NCI-H524 (cell line): ENCODE data around the gene ZNF324B.
A peak's percentile ranks its signal among the peaks of the same experiment; 100 is the strongest.
"Not testable (repeated sequence)": the region's sequence is repeated elsewhere in the genome, so short reads cannot be mapped to it uniquely, and the experiment has no call there.

ENCODE experiments used
- DNase-seq, 2 experiments: peaks; one replicate each; lab custom pipeline; 2025; lab: John Stamatoyannopoulos, UW

The ZNF324B gene

DNA sequence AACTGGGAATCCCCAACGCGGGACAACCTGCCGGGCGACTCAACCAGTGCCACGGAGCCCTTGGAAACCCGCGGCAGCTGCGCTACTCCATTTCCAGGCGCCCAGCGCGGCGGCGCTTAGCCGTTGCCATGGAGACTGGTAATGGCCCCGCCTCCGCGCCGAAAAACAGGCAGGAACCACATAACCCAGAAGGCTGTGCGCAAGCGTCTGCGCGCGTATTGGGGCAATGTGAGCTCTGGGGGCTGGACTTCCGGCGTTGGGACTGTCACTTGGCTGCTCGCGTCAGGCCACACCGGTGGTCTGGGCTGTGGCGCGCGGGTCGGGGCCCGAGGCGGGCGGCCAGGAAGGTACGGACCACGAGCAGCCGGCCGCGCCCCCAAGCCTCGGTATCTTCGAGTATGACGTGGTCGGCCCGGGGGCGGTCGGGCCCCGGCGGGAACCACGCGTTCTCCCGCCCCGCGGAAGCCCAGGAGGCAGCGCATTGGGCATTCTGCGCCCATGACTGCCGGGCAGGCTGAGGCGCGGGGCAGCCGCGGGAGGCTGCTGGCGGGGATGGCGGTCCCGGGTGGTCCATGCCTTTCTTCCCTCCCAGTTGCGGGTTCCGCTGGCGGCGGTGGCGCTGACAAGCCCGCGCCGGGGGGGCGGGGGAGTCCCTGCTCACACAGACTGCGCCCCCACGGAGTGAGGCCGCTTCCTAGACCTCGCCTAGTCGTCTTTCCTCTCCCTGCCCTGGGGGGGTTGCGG lies at the start of gene ZNF324B:
TSS of gene ZNF324B (plus strand) at position 265 of the 744 bp plus-strand sequence. CDS start 2,080 bp downstream, outside the sequence.
- DNase-seq, result peak; percentile 98 to 99

DNA sequence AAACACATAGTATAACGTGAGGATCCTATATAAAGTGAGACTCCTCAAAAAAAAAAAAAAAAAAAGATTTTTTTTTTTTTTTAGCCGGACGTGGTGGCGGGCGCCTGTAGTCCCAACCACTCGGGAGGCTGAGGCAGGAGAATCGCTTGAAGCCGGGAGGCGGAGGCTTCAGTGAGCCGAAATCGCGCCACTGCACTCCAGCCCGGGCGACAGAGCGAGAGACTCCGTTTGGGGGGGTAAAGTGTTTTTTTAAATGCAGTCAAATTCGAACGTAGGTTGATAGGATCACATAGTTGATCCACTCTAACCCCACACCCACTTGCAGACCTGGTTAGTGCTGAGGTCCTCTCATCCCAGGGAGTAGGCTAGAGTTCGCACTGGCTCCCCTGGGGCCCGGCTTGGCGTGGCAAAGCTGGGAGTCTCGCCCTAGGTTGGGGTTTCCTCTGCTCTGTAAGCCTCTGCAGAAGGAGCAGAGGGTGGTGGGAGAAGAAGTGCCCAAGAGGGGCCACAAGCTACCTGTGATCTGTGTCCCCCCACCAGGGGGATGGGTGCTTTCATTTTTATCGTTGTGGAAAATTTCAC lies 49.5 kb upstream of the ZNF324B start:
- DNase-seq, result no peak

DNA sequence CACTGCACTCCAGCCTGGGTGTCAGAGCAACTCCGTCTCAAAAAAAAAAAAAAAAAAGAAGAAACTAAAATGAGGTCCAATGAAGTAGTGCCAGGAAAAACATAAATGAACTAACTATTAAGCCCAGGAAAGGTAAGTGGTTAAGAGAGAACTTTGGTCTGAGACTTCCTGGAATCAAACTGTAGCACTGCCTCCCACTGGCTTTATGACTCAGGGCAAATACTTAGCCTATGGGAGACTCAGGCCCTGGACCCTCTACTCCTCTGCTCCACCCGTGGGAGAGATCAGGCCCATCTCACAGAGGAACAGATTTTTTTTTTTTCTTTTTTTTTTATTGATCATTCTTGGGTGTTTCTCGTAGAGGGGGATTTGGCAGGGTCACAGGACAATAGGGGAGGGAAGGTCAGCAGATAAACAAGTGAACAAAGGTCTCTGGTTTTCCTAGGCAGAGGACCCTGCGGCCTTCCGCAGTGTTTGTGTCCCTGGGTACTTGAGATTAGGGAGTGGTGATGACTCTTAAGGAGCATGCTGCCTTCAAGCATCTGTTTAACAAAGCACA lies 47.4 kb upstream of the ZNF324B start:
- DNase-seq, result peak in 1 of 2 experiments; percentile 68

DNA sequence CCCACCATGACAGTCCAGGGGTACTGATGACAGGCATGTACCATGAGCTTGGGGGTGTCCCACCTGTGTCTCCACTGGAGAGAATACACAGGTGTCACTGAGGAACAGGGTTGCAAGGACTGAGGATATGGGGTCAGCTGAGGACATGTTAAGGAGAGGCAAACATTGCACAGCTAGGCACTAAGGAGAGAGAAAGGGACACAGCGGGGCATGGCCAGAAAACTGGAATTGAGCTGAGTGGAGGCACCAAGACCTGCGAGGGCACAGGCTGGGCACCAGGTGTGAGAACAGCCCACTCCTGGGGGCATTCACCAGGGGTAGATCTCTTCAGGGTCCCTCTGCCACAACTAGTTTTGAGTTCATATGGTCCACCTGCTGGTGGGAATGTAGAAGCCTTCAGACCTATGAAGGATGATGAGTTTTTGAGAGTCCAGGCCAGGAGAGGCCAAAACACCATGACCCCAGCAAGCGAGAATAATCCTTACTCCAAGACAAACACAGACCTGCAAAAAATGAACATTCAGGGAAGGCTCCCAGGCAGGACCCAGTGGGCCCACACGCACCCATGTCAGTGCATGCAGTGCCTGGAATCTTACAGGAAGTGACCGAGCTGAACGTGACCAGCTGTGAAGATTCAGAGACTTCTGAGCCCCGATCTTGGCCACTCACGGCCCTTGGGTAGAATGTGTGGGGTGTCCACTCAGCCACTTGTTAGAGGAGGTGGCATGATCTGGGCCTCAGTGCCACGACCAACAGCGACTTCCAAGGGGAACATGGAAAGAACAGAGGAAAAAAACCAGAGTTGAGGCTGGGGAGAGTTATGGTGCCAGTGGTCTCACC lies 44.4 kb upstream of the ZNF324B start:
- no peak for DNase-seq

GRCh38 chr19:58407658-58408151 lies 43.7 kb upstream of the ZNF324B start:
- DNase-seq, result no peak

DNA sequence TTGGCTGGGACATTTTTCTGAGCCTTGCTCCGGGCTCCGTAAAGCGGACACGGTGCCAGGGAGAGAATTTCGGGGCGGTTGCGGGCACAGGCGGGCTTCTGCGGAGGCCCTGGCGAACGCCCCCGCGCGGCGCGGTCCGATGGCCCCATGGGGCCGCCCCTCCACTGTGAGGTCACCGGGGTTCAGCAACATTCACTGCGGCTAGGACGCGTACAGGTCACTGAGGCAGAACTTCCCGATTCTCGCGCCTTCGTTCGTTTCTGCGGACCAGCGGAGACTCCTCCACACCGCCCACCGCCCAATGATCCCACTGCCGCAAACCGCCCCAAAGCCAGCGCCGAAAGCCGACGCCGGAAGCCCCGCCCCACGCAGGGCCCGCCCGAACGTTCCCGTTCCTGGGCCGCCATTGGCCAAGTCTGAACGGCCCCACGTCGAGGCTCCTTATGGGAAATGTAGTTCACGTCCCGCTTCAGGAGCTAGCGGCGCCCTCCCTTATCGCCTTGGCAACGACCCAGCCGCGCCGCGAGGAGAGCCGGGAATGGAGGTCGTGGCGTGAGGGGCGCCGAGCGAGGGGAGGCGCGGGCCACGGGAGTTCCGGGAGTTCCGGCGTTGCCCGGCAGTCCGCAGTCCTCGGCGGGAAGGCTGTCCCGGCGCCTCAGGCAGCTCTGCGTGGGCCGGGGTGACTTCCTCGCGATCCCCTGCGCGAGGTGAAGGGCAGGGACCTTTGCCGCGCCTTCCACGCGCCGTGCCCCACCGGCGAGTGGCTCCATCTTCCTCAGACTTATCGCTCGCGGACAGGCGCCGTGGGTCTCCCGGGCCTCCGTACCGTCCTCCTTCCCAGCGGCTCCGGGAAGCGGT lies 43.0 kb upstream of the ZNF324B start, which contains the start of gene ZNF584:
TSS of gene ZNF584 (plus strand) at position 498 of the 858 bp plus-strand sequence. CDS start 499 bp downstream, outside the sequence.
- peak; percentile 93 to 98 for DNase-seq

DNA sequence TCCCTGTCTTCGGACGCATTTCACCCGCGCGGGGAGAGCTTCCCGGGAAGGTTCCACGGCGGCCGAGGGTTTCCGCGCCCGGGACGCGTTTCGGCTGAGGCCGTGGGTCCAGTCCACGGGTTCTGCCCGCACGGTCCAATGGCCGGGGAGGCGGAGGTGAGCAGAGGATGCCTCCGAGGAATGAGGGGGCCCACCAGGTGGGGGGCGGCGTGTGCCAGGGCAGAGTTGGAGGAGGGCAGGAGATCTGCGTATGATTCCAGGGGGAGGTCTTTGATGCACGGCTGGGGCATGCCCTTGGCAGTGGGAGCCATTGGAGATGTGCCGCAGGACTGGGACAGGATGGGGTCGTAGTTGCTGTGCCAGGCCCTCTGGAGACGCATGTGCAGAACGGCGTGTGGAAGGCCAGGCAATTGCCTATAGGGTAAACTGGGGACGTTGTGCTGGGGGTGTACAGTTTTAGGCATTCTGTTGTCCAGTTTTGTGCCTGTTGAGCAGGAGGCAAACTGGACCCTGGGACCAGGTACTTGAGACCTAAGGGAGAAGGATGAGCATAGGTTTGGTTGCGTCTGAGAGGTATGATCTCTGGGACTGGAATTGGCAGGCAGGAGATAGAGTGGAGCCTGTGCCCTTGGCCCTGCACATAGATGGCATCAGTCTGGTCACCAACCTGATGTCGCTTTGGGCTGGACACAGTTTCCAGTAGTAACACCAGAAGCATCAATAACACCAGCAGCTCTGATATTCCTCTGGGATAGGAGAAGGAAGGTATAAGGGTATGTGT lies 42.2 kb upstream of the ZNF324B start:
- peak; percentile 34 to 69 for DNase-seq

- DNase-seq, result no peak
These were observed 34.8 kb upstream of the ZNF324B start for GRCh38 chr19:58416604-58417003.

DNA sequence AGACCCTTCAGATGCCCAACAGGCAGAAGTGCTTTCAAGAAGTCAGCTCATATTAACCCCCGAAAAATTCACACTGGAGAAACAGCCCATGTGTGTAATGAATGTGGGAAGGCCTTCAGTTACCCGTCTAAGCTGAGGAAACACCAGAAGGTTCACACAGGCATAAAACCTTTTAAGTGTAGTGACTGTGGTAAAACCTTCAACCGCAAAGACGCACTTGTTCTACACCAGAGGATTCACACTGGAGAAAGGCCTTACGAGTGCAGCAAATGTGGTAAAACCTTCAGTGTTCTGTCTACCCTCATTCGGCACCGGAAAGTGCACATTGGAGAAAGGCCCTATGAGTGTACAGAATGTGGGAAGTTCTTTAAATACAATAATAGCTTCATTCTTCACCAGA lies 34.4 kb upstream of the ZNF324B start:
- no peak for DNase-seq

DNA sequence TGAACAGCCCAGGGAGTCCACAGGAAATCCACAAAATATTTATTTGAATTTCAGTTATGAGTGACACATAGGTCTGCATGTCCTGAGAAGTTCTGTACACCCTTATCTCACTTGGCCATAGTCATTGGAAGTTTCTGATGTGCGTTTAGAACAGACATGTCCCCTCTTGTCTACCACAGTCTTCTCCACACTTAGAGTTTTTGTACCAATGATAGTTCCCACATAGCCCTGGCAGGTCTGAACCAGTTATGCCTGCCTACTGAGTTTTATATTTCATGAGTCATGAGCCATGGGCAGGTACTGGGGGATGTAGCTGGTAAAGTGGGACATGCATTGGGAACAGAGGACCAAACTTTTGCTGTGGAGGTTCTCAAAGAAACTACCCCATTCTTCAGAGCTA lies 22.8 kb upstream of the ZNF324B start:
- no peak for DNase-seq

DNA sequence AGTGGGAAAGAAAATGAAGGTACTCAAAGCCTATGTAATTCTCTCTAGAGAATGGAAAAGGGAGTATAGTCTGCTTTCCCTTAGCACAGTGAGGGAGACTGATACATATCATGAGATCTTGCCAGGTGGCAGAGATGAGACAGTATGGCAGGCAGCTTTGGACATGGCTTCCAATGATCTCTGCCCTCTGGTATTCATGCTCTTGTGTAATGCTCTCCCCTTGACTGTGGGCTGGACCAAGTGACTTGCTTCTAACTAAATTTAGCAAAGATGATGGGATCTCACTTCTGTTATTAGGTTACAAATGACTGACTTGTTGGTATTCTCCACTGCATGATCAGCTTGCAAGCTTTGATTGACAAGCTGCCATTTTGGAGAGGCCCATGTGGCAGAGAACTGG lies 21.7 kb upstream of the ZNF324B start:
- no peak for DNase-seq

GRCh38 chr19:58434217-58434616 lies 17.2 kb upstream of the ZNF324B start:
- no peak for DNase-seq

GRCh38 chr19:58439576-58440554 lies 11.6 kb upstream of the ZNF324B start, which contains the start of gene ZNF132:
Gene ZNF132, minus strand, starts transcription at chr19:58440153. Its CDS starts 332 bp downstream, at chr19:58439821.
- DNase-seq, result peak; percentile 99

DNA sequence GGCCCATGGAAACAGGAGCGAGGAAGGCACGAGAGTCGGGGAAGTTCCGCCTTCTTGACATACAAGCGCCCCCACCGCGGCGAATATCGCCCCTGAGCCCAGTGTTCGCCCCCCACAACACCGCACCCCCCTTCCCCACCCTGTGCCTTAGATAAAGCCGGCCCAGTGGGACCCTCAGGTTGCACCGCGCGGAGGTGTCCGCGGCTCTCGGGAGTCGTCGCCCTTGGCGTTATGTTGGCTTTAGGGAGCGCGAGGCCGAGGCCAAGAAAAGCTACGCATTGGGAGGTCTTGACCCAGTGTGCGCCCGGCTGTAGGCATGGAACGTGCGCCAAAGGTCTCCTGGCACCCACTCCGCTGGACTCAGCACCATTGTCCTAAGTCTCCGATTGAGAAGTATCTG lies 10.9 kb upstream of the ZNF324B start:
- no peak for DNase-seq

DNA sequence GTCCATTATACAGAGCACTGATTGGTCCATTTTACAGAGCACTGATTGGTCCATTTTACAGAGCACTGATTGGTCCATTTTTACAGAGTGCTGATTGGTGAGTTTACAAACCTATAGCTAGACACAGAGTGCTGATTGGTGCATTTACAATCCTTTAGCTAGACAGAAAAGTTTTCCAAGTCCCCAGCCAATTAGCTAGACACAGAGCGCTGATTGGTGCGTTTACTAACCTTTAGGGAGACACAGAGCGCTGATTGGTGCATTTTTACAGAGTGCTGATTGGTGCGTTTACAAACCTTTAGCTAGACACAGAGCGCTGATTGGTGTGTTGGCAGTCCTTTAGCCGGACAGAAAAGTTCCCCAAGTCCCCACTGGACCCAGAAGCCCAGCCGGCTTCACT lies 8.4 kb upstream of the ZNF324B start:
- DNase-seq, result not testable (repeated sequence)

- not testable (repeated sequence) for DNase-seq
These were observed 2.6 kb upstream of the ZNF324B start for GRCh38 chr19:58448860-58449259.

DNA sequence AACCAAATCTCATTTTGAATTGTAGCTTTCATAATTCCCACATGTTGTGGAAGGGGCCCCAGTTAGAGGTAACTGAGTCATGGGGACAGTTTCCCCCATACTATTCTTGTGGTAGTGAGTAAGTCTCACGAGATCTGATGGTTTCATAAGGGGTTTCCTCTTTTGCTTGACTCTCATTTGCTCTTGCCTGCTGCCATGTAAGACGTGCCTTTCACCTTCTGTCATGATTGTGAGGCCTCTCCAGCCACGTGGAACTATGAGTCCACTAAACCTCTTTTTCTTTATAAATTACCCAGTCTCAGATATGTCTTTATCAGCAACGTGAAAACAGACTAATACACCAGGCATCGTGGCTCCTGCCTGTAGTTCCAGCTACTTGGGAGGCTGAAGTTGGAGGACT lies 1.4 kb upstream of the ZNF324B start:
- not testable (repeated sequence) for DNase-seq

DNA sequence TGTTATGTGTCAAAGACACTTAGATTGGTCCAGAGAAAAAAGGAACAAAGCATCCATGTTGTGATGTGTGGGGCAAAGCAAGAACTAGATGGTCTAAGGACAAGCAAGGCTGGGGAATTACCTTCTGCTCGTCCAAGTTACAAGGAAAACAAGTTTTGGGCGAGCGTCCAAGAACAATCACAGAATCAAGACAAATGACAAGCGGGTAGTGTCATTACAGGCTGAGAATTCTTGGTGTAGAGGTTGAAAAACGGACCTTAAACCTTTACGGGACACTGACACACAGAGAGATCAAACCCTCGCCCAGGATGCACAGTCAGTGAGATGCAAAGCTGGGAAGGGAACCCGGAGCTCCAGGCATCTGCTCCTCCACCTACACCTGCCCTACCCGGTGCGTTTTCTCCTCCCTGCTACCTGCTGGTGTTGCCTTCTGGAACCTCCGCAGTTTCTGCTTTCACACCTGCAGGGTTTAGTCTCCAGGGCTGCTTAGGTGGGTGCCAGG lies 515 bp upstream of the ZNF324B start:
- DNase-seq, result no peak

GRCh38 chr19:58453743-58454142 lies 2.3 kb downstream of the ZNF324B start:
- no peak for DNase-seq
